C1 segment of cervical spinal cord (tissue), 14 donors: Measurements from ENCODE around the gene SMIM3.

Experiments used
- DNase-seq, 14 donors: peaks; one replicate each; lab custom pipeline; 2025; lab: John Stamatoyannopoulos, UW

SMIM3 gene

GRCh38 chr5:150765011-150765798 is 13.4 kb upstream of the SMIM3 start:
- DNase-seq, result no peak

- DNase-seq, result no peak
These were observed 12.8 kb upstream of the SMIM3 start for GRCh38 chr5:150765799-150766169.

- no peak for DNase-seq
These were observed 12.3 kb upstream of the SMIM3 start for GRCh38 chr5:150766251-150766650.

- no peak for DNase-seq
These were observed 7.3 kb upstream of the SMIM3 start for GRCh38 chr5:150771034-150771795.

GRCh38 chr5:150774145-150774544 is 4.4 kb upstream of the SMIM3 start:
- no peak for DNase-seq

- no peak for DNase-seq
These were observed 872 bp upstream of the SMIM3 start for GRCh38 chr5:150777685-150778084.

GRCh38 chr5:150778088-150778516 is 455 bp upstream of the SMIM3 start:
- no peak for DNase-seq

- DNase-seq, result no peak
These were observed 1.0 kb downstream of the SMIM3 start for GRCh38 chr5:150779397-150780186.

- DNase-seq, result peak in 1 of 14 donors; percentile 4
These were observed 1.7 kb downstream of the SMIM3 start for GRCh38 chr5:150780187-150780692.

GRCh38 chr5:150780816-150781221 is 2.3 kb downstream of the SMIM3 start:
- no peak for DNase-seq

- DNase-seq, result peak in 1 of 14 donors; percentile 80
These were observed 3.4 kb downstream of the SMIM3 start for GRCh38 chr5:150781706-150782614.

- DNase-seq, result no peak
These were observed 4.3 kb downstream of the SMIM3 start for GRCh38 chr5:150782850-150783249.

GRCh38 chr5:150783422-150783928 is 4.9 kb downstream of the SMIM3 start:
- peak in 2 of 14 donors; percentile 3 to 21 for DNase-seq

- no peak for DNase-seq
These were observed 7.4 kb downstream of the SMIM3 start for GRCh38 chr5:150785950-150786349.

GRCh38 chr5:150786876-150787275 is 8.3 kb downstream of the SMIM3 start:
- no peak for DNase-seq

- DNase-seq, result no peak
These were observed 9.1 kb downstream of the SMIM3 start for GRCh38 chr5:150787656-150788055.

- no peak for DNase-seq
These were observed 10.4 kb downstream of the SMIM3 start for GRCh38 chr5:150788977-150789376.

- DNase-seq, result no peak
These were observed 10.9 kb downstream of the SMIM3 start for GRCh38 chr5:150789450-150789849.

GRCh38 chr5:150789943-150790611 is 11.5 kb downstream of the SMIM3 start:
- peak in 1 of 14 donors; percentile 18 for DNase-seq

- no peak for DNase-seq
These were observed 13.0 kb downstream of the SMIM3 start for GRCh38 chr5:150791536-150791935.
